ENCODE measurements around the gene COL6A1.

DNA sequence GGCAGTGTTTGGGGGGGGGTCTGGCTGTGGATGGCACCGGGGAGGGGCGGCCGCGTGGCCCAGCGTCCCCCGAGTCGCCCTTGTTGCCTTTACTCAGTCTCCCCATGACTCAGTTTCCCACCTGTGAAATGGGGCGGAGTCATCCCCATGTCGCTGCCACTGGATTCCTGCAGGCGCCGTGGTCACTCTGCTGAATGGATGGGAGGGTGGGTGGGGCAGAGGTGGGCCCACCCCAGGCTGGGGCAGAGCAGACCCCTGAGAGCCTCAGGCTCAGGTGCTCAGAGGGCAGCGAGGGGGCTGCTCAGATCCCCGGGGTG is 2.0 kb downstream of the COL6A1 start:
- TF ChIP-seq, protein P1, sequence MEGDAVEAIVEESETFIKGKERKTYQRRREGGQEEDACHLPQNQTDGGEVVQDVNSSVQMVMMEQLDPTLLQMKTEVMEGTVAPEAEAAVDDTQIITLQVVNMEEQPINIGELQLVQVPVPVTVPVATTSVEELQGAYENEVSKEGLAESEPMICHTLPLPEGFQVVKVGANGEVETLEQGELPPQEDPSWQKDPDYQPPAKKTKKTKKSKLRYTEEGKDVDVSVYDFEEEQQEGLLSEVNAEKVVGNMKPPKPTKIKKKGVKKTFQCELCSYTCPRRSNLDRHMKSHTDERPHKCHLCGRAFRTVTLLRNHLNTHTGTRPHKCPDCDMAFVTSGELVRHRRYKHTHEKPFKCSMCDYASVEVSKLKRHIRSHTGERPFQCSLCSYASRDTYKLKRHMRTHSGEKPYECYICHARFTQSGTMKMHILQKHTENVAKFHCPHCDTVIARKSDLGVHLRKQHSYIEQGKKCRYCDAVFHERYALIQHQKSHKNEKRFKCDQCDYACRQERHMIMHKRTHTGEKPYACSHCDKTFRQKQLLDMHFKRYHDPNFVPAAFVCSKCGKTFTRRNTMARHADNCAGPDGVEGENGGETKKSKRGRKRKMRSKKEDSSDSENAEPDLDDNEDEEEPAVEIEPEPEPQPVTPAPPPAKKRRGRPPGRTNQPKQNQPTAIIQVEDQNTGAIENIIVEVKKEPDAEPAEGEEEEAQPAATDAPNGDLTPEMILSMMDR (IDR thresholded peaks at IDR 0.05; ENCODE audit: low read depth, low read length, poor library complexity, severe bottlenecking): no peak
- TF ChIP-seq EZH2phosphoT487 (IDR thresholded peaks at IDR 0.05; ENCODE audit: borderline replicate concordance, low read length): no peak

Measured in DOHH2 (cell line).